Right atrium auricular region (tissue), 2 donors: ENCODE results near the gene ITPR2. TPM values are rescaled to one million over a fixed set of nuclear protein-coding genes. Genes with fewer than 3 reads are reported as not detected.

Experiments used
- DNase-seq: peaks from one replicate; pipeline ENCODE4 v3.0.0-alpha.2; 2019; ENCODE audit warnings: low spot score
- H3K27ac ChIP-seq, 2 donors: fragments of 200-600 bp; sonication (generic); 1 replicate in 1 of 2; 2 replicates in 1 of 2; pipeline ENCODE4 v1.5.1; 2016 to 2019
- H3K27me3 ChIP-seq, 2 donors: fragments of 200-600 bp; sonication (generic); one replicate each; pipeline versions ENCODE4 v1.5.1 to v1.6.0; 2017 to 2019
- H3K36me3 ChIP-seq: fragments of 200-600 bp; sonication (generic); one replicate; pipeline ENCODE4 v1.5.1; 2016
- H3K4me1 ChIP-seq, 2 donors: fragments of 200-600 bp; sonication (generic); one replicate each; pipeline versions ENCODE4 v1.5.1 to v1.6.0; 2017 to 2019
- H3K4me3 ChIP-seq, 2 donors: fragments of 200-600 bp; sonication (generic); 1 replicate in 1 of 2; 2 replicates in 1 of 2; pipeline ENCODE4 v1.5.1; 2017 to 2019; ENCODE audit warnings: mild to moderate bottlenecking in 1 of 2, moderate library complexity in 1 of 2
- H3K9me3 ChIP-seq, 2 donors: fragments of 200-600 bp; sonication (generic); one replicate each; pipeline ENCODE4 v1.5.1; 2019
- CTCF ChIP-seq, 2 donors: fragments of 200-600 bp; sonication (generic); IDR thresholded peaks; one replicate each; pipeline ENCODE4 v1.5.1; 2019; ENCODE audit warnings: antibody characterized with exemption in 2 of 2
- total RNA-seq, 2 donors: library from RNA; depleted of rRNA; stranded (reverse); fragments of >200 nt; gene quantifications; one replicate each; pipeline ENCODE4 v1.1.0, GENCODE V29; 2016

ITPR2 gene
- total RNA-seq, 2 donors from 2014 or later = 13.0 to 20.7 TPM

DNA sequence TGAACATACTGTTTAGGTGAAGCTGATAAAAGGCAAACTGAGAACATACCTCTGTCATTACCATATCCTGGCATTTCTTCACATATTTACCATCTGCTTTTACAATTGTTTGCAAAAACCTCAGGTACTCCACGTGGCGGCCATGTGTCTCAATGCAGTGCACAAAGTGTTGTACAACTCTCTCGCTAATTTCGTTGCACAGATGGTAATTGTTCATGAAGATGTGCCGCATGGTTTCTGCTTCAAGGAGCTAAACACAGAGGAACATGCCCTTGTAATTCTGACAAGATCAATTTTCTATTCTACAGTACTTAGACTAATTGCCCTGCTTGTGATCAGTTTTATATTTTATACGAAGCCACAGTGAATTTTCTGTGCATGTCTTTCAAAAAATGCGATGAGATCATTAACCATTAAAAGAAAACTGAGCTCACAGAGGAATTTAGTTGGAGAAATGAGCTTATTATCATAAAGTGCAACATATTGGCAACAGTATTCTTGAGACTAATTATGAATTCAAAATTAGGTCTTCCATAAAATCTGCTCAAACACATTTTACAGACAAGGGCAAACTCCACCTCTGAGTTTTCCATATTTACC lies 233.8 kb downstream of the ITPR2 start:
- DNase-seq = no peak
- no peaks in the 10 kb centered on the region for H3K9me3 ChIP-seq
- no peaks in the 10 kb centered on the region for H3K27me3 ChIP-seq
- H3K4me1 ChIP-seq = no peaks in the 10 kb centered on the region
- no peak for TF ChIP-seq CTCF (IDR thresholded peaks at IDR 0.05)
- H3K36me3 ChIP-seq = no peaks in the 10 kb centered on the region
- no peak overlapping the region for H3K27ac ChIP-seq
- no peak overlapping the region for H3K4me3 ChIP-seq

- DNase-seq = no peak
- Histone ChIP-seq H3K27ac (no peak overlapping the region), H3K27me3 (no peaks in the 10 kb centered on the region), H3K4me3 (no peak overlapping the region), H3K4me1 (no peaks in the 10 kb centered on the region), H3K9me3 (no peaks in the 10 kb centered on the region), H3K36me3 (no peaks in the 10 kb centered on the region)
- no peak for TF ChIP-seq CTCF (IDR thresholded peaks at IDR 0.05)
Measured at GRCh38 chr12:26595806-26596205, 237.2 kb downstream of the ITPR2 start.

DNA sequence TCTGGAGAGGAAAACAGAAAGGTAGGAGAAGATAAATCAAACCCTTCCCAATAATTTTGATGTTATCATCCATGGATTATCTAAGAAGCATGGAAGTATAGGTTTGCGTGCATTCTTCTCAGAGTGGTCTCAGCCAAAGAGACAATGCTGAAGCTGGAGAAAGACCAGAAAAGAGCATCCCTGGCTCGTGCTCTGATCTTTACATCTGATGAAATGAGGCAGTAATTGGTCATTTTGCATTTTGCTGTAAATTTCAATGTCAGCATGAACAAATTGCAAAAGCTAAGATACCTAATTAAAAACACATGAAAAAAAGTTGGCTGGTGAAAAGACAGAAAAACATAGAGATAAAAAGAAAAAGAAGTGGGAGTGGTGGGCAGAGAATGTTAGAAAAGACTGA lies 252.4 kb downstream of the ITPR2 start:
- no peak for TF ChIP-seq CTCF (IDR thresholded peaks at IDR 0.05)
- no peak for DNase-seq
- Histone ChIP-seq H3K36me3 (no peaks in the 10 kb centered on the region), H3K4me1 (no peaks in the 10 kb centered on the region), H3K27ac (no peak overlapping the region), H3K4me3 (no peak overlapping the region), H3K27me3 (no peaks in the 10 kb centered on the region), H3K9me3 (no peaks in the 10 kb centered on the region)

GRCh38 chr12:26576266-26576665 lies 256.7 kb downstream of the ITPR2 start:
- H3K27ac ChIP-seq = no peak overlapping the region
- no peaks in the 10 kb centered on the region for H3K4me1 ChIP-seq
- H3K9me3 ChIP-seq = no peaks in the 10 kb centered on the region
- H3K36me3 ChIP-seq = no peaks in the 10 kb centered on the region
- H3K4me3 ChIP-seq = no peak overlapping the region
- TF ChIP-seq CTCF (IDR thresholded peaks at IDR 0.05) = no peak
- no peaks in the 10 kb centered on the region for H3K27me3 ChIP-seq
- no peak for DNase-seq

- Histone ChIP-seq H3K9me3 (no peaks in the 10 kb centered on the region), H3K4me1 (no peaks in the 10 kb centered on the region), H3K27me3 (no peaks in the 10 kb centered on the region), H3K27ac (no peak overlapping the region), H3K4me3 (no peak overlapping the region), H3K36me3 (no peaks in the 10 kb centered on the region)
- TF ChIP-seq CTCF (IDR thresholded peaks at IDR 0.05) = no peak
- DNase-seq = no peak
Measured at GRCh38 chr12:26573225-26573909, 259.6 kb downstream of the ITPR2 start.

DNA sequence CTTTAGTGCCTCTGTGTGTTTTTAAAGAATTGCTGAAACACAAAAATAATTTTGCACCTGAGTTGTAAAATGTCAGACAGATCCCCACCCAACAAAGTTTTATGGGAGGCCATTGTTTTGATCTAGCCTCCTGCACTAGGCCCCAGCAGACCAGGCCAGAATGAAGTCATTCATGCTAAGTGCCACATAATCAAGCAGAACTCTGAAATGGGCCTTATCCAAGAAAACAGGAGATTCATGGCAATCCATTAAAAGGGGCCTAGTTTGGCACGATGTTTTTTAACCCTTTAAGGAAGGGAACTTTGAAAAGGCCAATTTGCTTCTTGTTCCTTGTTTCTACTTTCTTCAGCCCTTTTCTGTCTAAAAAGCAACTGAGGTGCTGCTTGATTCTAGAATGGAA lies 260.9 kb downstream of the ITPR2 start:
- Histone ChIP-seq H3K4me1 (peaks cover 0 to under 1% of the 10 kb centered on the region in 2 donors), H3K27me3 (no peaks in the 10 kb centered on the region), H3K27ac (no peak overlapping the region), H3K4me3 (no peak overlapping the region), H3K9me3 (no peaks in the 10 kb centered on the region), H3K36me3 (no peaks in the 10 kb centered on the region)
- no peak for DNase-seq
- TF ChIP-seq CTCF (IDR thresholded peaks at IDR 0.05) = no peak
